Fibroblast of lung (primary cell): Measurements from ENCODE around the gene GHRHR.

Source experiments
- CTCF ChIP-seq, 2 donors: IDR thresholded peaks in 1 of 2; conservative IDR thresholded peaks in 1 of 2; 1 replicate in 1 of 2; 2 replicates in 1 of 2; pipeline ENCODE4 v1.5.1; 2011 to 2012; ENCODE audit warnings: low read length in 2 of 2, control low read depth in 1 of 2, inconsistent platforms in 1 of 2, low read depth in 1 of 2, mild to moderate bottlenecking in 1 of 2
- EZH2 ChIP-seq: IDR thresholded peaks from 2 replicates; pipeline ENCODE4 v1.5.1; 2012; ENCODE audit warnings: low read length, control low read depth, mild to moderate bottlenecking; ENCODE audit errors: missing control alignments

- no peak for TF ChIP-seq CTCF (conservative IDR thresholded peaks at IDR 0.05 in 1 of 2, IDR thresholded peaks at IDR 0.05 in 1 of 2; ENCODE audit: low read depth in 1 of 2, low read length in 2 of 2)
- no peak for TF ChIP-seq EZH2
These were observed 13.5 kb downstream of the GHRHR start for GRCh38 chr7:30977222-30977621.
